Subcutaneous abdominal adipose tissue (tissue), 5 donors: ENCODE data around the gene KIF21B.

Experiments used
- H3K27ac ChIP-seq: one replicate; pipeline ENCODE4 v1.7.0; 2013; ENCODE audit warnings: low read depth, mild to moderate bottlenecking, inconsistent platforms, low read length, moderate library complexity
- H3K27me3 ChIP-seq, 5 donors: one replicate each; pipeline ENCODE4 v1.7.0; 2013; ENCODE audit warnings: low read length in 5 of 5, inconsistent platforms in 1 of 5; ENCODE audit not compliant: control insufficient read depth in 5 of 5, insufficient read depth in 4 of 5
- H3K36me3 ChIP-seq, 5 donors: one replicate each; pipeline ENCODE4 v1.7.0; 2013; ENCODE audit warnings: low read length in 5 of 5; ENCODE audit not compliant: control insufficient read depth in 5 of 5, insufficient read depth in 5 of 5
- H3K4me1 ChIP-seq, 5 donors: one replicate each; pipeline ENCODE4 v1.7.0; 2013; ENCODE audit warnings: low read length in 5 of 5, mild to moderate bottlenecking in 3 of 5, moderate library complexity in 1 of 5; ENCODE audit not compliant: control insufficient read depth in 5 of 5, insufficient read depth in 5 of 5
- H3K4me3 ChIP-seq, 5 donors: one replicate each; pipeline ENCODE4 v1.7.0; 2013; ENCODE audit warnings: low read length in 5 of 5, low read depth in 1 of 5
- H3K9ac ChIP-seq, 5 donors: one replicate each; pipeline ENCODE4 v1.7.0; 2013; ENCODE audit warnings: low read length in 5 of 5, mild to moderate bottlenecking in 4 of 5, moderate library complexity in 3 of 5
- H3K9me3 ChIP-seq, 5 donors: one replicate each; pipeline ENCODE4 v1.7.0; 2013; ENCODE audit warnings: low read length in 5 of 5; ENCODE audit not compliant: control insufficient read depth in 5 of 5
- donor health status: healthy.
- donor health status: healthy.
- donor health status: healthy.
- donor health status: healthy.
- donor health status: healthy.

KIF21B gene

GRCh38 chr1:201014816-201015200 lies 8.7 kb downstream of the KIF21B start:
- Histone ChIP-seq H3K27me3 (peaks cover 9 to 66% (median 35%) of the 10 kb centered on the region in 5 donors), H3K36me3 (no peaks in the 10 kb centered on the region), H3K9ac (no peak overlapping the region), H3K9me3 (no peaks in the 10 kb centered on the region), H3K4me3 (no peak overlapping the region), H3K4me1 (peaks cover 0 to 46% (median 23%) of the 10 kb centered on the region in 5 donors), H3K27ac (no peak overlapping the region)

GRCh38 chr1:201013991-201014815 lies 9.3 kb downstream of the KIF21B start:
- H3K27me3 ChIP-seq, result peaks cover 9 to 67% (median 35%) of the 10 kb centered on the region in 5 donors
- peak overlapping the region in 2 of 5 donors; percentile 2 to 13 for H3K4me3 ChIP-seq
- peaks cover 0 to 39% (median 23%) of the 10 kb centered on the region in 5 donors for H3K4me1 ChIP-seq
- H3K36me3 ChIP-seq, result no peaks in the 10 kb centered on the region
- H3K9me3 ChIP-seq, result no peaks in the 10 kb centered on the region
- no peak overlapping the region for H3K27ac ChIP-seq
- no peak overlapping the region for H3K9ac ChIP-seq

GRCh38 chr1:201013031-201013485 lies 10.5 kb downstream of the KIF21B start:
- H3K36me3 ChIP-seq, result no peaks in the 10 kb centered on the region
- H3K9me3 ChIP-seq, result no peaks in the 10 kb centered on the region
- no peak overlapping the region for H3K9ac ChIP-seq
- no peak overlapping the region for H3K27ac ChIP-seq
- peaks cover 0 to 39% (median 23%) of the 10 kb centered on the region in 5 donors for H3K4me1 ChIP-seq
- H3K4me3 ChIP-seq, result no peak overlapping the region
- peaks cover 7 to 66% (median 36%) of the 10 kb centered on the region in 5 donors for H3K27me3 ChIP-seq

GRCh38 chr1:201011616-201012015 lies 11.9 kb downstream of the KIF21B start:
- peaks cover 3 to 53% (median 26%) of the 10 kb centered on the region in 5 donors for H3K27me3 ChIP-seq

DNA sequence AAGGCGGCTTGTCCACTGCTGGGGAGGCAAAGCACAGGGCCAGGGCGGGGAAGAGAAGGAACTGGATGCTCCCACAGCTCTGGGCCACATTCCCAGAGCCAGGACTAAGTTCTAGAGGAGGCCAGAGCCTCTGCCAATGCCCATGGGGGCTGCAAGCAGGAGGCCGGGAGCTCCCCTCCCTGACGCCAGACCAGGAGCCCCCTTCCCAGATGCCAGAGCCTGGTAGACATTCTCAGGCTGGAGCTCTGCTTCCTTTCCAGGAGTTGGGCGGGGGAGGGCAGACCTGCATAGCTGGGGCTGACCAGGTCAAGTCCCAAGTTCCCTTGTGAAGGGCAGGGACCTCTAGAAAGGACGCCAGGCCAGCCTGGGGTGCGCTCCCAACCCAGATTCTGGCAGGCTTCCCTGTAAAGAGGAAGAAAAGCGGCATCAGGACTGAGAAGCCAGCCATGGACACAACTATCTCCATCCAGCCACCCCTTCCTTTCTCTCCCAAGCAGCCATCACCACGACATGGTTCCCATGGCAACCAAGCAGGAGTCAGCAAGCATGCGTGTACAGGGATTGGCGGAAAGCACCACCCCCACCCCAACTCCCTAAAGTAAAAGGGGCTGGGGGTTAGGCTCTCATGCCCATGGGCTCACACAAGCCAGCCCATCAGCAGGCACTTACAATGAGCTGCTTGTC lies 13.4 kb downstream of the KIF21B start:
- Histone ChIP-seq H3K4me3 (no peak overlapping the region), H3K27me3 (peaks cover 0 to 44% (median 15%) of the 10 kb centered on the region in 5 donors), H3K27ac (no peak overlapping the region), H3K9ac (no peak overlapping the region), H3K9me3 (no peaks in the 10 kb centered on the region), H3K36me3 (no peaks in the 10 kb centered on the region), H3K4me1 (peaks cover 0 to 13% (median 7%) of the 10 kb centered on the region in 5 donors)

More at GRCh38 chr1:201011616-201012015, 11.9 kb downstream of the KIF21B start:
- H3K4me3 ChIP-seq, result no peak overlapping the region
- H3K4me1 ChIP-seq, result peaks cover 0 to 28% (median 17%) of the 10 kb centered on the region in 5 donors
- no peaks in the 10 kb centered on the region for H3K9me3 ChIP-seq
- H3K36me3 ChIP-seq, result no peaks in the 10 kb centered on the region
- H3K27ac ChIP-seq, result no peak overlapping the region
- H3K9ac ChIP-seq, result no peak overlapping the region

DNA sequence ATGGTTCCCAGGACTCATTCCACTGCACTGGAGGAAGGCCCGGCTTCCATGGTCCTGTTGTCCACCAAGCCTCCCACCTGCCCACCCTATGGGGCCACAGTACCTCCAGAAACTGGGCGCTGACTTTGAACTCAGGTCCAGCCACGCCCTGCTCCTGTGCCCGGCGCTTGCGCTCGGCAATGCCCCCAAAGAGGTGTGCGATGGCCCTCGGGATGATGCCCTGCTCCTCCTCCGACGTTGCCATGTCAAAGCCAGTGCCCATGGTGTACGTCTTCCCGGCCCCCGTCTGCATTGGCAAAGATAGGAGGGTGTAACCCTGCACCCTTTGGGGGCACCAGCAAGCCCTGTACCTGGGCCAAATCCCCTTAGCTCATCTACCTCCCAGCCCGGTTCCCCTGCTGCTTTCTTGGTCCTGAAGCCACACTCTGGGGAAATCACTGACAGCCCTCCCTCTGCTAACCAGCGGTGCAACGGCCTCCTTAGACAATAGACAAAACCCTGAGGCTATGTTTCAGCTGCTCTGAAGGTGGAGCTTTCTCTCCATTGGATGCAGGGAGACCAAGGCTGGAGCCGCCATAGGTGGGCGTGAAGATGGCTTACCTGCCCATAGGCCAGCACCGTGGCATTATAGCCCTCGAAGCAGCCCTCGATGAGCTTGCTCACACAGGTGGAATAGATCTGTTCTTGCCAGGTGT lies 14.7 kb downstream of the KIF21B start:
- Histone ChIP-seq H3K4me3 (no peak overlapping the region), H3K27me3 (peaks cover 0 to 32% (median 8%) of the 10 kb centered on the region in 5 donors), H3K9ac (no peak overlapping the region), H3K36me3 (peaks cover 0 to 9% (median 0%) of the 10 kb centered on the region in 5 donors), H3K9me3 (no peaks in the 10 kb centered on the region), H3K27ac (no peak overlapping the region), H3K4me1 (peaks cover 0 to 3% (median 1%) of the 10 kb centered on the region in 5 donors)

DNA sequence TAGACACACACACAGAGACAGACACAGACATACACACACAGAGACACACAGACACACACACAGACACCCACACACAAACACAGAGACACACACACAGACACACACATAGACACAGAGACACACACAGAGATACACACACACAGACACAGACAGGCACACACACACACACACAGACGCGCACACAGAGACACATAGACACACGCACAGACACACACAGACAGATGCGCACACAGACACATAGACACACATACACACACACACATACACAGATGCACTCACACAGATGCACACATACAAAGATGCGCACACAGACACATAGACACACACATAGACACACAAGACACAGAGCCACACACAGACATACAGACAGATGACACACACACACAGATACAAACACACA lies 16.0 kb downstream of the KIF21B start:
- H3K36me3 ChIP-seq, result peaks cover 0 to 15% (median 0%) of the 10 kb centered on the region in 5 donors
- no peak overlapping the region for H3K27ac ChIP-seq
- H3K27me3 ChIP-seq, result peaks cover 0 to 26% (median 8%) of the 10 kb centered on the region in 5 donors
- no peak overlapping the region for H3K9ac ChIP-seq
- no peak overlapping the region for H3K4me3 ChIP-seq
- H3K4me1 ChIP-seq, result no peaks in the 10 kb centered on the region
- no peaks in the 10 kb centered on the region for H3K9me3 ChIP-seq

DNA sequence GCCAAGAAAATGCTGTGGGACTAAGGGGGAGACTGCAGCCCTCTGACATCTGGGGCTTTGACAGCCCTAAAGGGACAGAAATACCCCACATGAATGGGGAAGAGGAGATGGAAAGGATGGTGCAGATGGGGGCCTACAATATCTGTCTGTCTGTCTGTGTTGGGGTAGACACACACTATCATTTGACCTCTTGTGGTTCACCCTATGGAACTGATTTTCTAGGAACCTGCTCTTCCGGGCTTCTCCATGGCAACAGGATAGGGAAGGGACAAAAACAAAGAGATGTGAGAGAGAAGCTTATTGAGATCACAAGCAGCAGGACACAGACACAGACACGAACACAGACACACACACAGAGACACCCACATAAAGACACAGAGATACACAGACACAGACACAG lies 17.1 kb downstream of the KIF21B start:
- Histone ChIP-seq H3K4me3 (no peak overlapping the region), H3K27me3 (peaks cover 0 to 17% (median 6%) of the 10 kb centered on the region in 5 donors), H3K4me1 (no peaks in the 10 kb centered on the region), H3K9me3 (no peaks in the 10 kb centered on the region), H3K36me3 (peaks cover 0 to 15% (median 0%) of the 10 kb centered on the region in 5 donors), H3K9ac (no peak overlapping the region), H3K27ac (no peak overlapping the region)

DNA sequence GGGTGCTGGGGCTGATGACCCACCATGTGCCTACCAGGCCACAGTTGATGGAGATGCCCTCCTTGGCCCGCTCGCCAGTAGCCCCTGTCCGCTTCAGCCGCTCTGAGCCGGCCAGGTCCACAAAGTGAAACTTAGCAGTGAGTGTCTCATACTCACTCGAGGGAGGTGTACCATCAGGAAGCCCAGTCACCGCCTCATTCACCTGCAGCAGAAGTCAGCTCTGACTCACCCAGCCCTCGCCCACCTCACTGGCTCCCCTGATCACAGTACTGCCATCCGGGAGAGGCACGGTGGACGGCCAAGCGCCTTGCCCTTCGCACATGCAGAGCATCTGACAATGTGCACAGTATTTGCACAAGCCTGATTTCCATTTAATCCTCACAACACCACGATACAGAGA lies 18.8 kb downstream of the KIF21B start:
- no peak overlapping the region for H3K27ac ChIP-seq
- peaks cover 0 to 3% (median 0%) of the 10 kb centered on the region in 5 donors for H3K27me3 ChIP-seq
- no peaks in the 10 kb centered on the region for H3K9me3 ChIP-seq
- H3K36me3 ChIP-seq, result peaks cover 0 to 15% (median 0%) of the 10 kb centered on the region in 5 donors
- no peak overlapping the region for H3K9ac ChIP-seq
- no peak overlapping the region for H3K4me3 ChIP-seq
- H3K4me1 ChIP-seq, result no peaks in the 10 kb centered on the region
